Adrenal gland (tissue), 5 donors: ENCODE results near the gene IGSF5.

Source experiments
- POLR2A ChIP-seq, 2 donors: fragments of 450-650 bp; IDR thresholded peaks; one replicate each; pipeline ENCODE4 v1.6.1; 2017; ENCODE audit warnings: antibody characterized with exemption in 2 of 2, mild to moderate bottlenecking in 2 of 2, moderate library complexity in 1 of 2
- TF ChIP-seq, protein P1 (sequence below), 6 experiments: fragments of 450-650 bp in 4 of 6; fragments of 200-600 bp in 2 of 6; sonication (generic) in 1 of 6; IDR thresholded peaks; 1 replicate in 5 of 6; 2 replicates in 1 of 6; pipeline versions ENCODE4 v1.5.1 to v1.8.0; 2016 to 2021; ENCODE audit warnings: antibody characterized with exemption in 6 of 6, mild to moderate bottlenecking in 2 of 6, moderate library complexity in 1 of 6
- donor health status: DM: no; HTN: no; CAD: no.

DNA sequence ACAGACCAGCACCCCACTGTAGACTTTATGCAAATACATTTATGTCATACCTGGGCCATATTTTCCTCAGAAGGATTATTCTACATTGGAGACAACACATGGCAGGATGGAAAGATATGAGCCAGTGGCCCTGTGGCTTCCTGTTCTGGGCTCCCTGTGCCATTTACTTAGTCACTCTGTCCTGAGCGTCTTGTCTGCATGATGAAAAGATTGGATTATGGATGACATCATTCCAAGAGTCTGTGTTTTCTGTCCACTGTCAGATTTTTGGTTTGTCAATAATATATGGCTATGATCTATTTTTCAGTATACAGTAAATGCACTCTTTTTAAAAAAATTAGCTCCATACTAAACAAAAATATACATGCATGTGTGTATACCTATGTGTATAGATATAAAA lies 30.8 kb downstream of the IGSF5 start:
- TF ChIP-seq, protein P1, sequence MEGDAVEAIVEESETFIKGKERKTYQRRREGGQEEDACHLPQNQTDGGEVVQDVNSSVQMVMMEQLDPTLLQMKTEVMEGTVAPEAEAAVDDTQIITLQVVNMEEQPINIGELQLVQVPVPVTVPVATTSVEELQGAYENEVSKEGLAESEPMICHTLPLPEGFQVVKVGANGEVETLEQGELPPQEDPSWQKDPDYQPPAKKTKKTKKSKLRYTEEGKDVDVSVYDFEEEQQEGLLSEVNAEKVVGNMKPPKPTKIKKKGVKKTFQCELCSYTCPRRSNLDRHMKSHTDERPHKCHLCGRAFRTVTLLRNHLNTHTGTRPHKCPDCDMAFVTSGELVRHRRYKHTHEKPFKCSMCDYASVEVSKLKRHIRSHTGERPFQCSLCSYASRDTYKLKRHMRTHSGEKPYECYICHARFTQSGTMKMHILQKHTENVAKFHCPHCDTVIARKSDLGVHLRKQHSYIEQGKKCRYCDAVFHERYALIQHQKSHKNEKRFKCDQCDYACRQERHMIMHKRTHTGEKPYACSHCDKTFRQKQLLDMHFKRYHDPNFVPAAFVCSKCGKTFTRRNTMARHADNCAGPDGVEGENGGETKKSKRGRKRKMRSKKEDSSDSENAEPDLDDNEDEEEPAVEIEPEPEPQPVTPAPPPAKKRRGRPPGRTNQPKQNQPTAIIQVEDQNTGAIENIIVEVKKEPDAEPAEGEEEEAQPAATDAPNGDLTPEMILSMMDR (IDR thresholded peaks at IDR 0.05), result no peak
- TF ChIP-seq POLR2A (IDR thresholded peaks at IDR 0.05), result no peak
